GM19452 (cell line): ENCODE data around the gene FAM90A26.
"Not testable (repeated sequence)": the region's sequence is repeated elsewhere in the genome, so short reads cannot be mapped to it uniquely, and the experiment has no call there.

Source experiments
- ATAC-seq: cut with Tn5 transposase; IDR thresholded peaks from one replicate; pipeline ENCODE4 v1.9.1; 2021; ENCODE audit not compliant: unreplicated experiment

Gene FAM90A26

GRCh38 chr4:9158392-9158791 lies 11.8 kb upstream of the FAM90A26 start:
- ATAC-seq = not testable (repeated sequence)

DNA sequence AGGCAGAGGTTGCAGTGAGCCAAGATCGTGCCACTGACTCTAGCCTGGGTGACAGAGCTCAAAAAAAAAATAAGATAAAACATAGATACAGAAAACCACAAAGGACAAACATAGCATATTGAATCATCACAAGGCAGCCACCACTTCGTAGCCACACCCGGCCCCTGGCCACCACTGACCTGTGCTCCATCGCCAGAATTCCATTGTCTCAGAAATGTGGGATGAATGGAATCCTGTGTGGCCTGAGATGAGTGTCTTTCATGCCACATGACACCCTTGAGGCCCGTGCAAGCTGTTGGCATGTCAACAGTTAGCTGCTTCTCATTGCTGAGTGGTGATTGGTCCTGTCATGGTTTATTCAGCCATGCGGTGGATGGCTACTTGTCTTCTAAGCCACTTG lies 10.2 kb upstream of the FAM90A26 start:
- ATAC-seq = not testable (repeated sequence)

DNA sequence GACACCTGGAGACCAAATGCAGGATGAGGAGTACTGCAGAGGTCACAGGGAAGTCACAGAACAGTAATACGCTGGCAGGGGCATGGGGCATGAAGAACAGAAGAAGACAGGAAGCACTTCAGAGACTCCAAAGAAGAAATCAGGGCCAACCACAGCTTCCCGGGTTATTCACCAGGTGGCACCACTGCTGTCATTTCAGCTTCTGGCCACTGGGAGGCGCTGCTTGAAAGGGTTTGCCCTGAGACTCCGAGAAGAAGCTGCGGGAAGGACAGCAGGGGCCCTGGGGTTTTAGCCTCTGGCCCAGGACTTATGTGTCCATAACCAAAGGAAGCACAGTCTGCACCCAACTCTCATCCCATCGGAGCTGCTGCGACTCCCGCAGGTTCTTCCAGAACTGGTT lies 4.2 kb upstream of the FAM90A26 start:
- not testable (repeated sequence) for ATAC-seq

DNA sequence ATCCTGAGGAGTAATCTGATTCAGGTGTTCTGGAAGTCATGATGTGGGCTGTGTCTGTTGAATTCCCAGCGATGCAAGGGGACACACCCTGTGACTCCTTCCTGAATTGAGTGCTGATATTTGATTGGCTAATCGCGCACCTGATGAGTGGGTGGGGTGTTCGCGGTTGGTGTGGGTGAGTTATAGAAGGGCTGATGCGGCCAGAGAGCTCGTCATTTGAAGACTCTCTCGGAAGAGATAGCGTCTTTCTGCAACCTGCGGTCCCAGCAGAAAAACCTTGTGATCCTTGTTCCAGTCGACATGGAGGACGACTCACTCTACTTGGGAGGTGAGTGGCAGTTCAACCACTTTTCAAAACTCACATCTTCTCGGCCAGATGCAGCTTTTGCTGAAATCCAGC lies 40.1 kb downstream of the FAM90A26 start, which contains the start of gene USP17L10:
USP17L10 (plus strand) TSS at position 301 of the 400 bp plus-strand sequence; CDS start at position 301, 0 bp downstream.
- ATAC-seq = not testable (repeated sequence)

- ATAC-seq = not testable (repeated sequence)
Measured at GRCh38 chr4:9214701-9215100, 44.5 kb downstream of the FAM90A26 start.

GRCh38 chr4:9215105-9215504 lies 44.9 kb downstream of the FAM90A26 start, which contains the start of gene USP17L11:
Gene USP17L11, plus strand, starts transcription at chr4:9215405. Its CDS starts 0 bp downstream, at chr4:9215405.
- ATAC-seq = not testable (repeated sequence)

- not testable (repeated sequence) for ATAC-seq
Measured at GRCh38 chr4:9219852-9220251, 49.6 kb downstream of the FAM90A26 start, which contains the start of gene USP17L12. Gene USP17L12, plus strand, starts transcription at chr4:9220152. Its CDS starts 0 bp downstream, at chr4:9220152.

- not testable (repeated sequence) for ATAC-seq
Measured at GRCh38 chr4:9224596-9224995, 54.4 kb downstream of the FAM90A26 start, which contains the start of gene USP17L13. Gene USP17L13, plus strand, starts transcription at chr4:9224896. Its CDS starts 0 bp downstream, at chr4:9224896.
